DMS79 treated with DMSO at 0.1 percent for 48 hours (cell line): ENCODE measurements around the gene MAGI2.

Experiments
- DNase-seq: peaks from one replicate; lab custom pipeline; 2025; lab: John Stamatoyannopoulos, UW

Gene MAGI2

GRCh38 chr7:78924581-78924980, 528.9 kb downstream of the MAGI2 start:
- DNase-seq = no peak

GRCh38 chr7:78912781-78913180, 540.7 kb downstream of the MAGI2 start:
- no peak for DNase-seq

GRCh38 chr7:78906735-78907134, 546.7 kb downstream of the MAGI2 start:
- no peak for DNase-seq

GRCh38 chr7:78905436-78905835, 548.0 kb downstream of the MAGI2 start:
- no peak for DNase-seq

- DNase-seq = no peak
Observed at GRCh38 chr7:78904983-78905382, 548.5 kb downstream of the MAGI2 start.

GRCh38 chr7:78901566-78901965, 551.9 kb downstream of the MAGI2 start:
- DNase-seq = no peak

GRCh38 chr7:78900806-78901205, 552.7 kb downstream of the MAGI2 start:
- no peak for DNase-seq

GRCh38 chr7:78895393-78895792, 558.1 kb downstream of the MAGI2 start:
- DNase-seq = no peak

- no peak for DNase-seq
Observed at GRCh38 chr7:78879206-78879605, 574.3 kb downstream of the MAGI2 start.

- no peak for DNase-seq
Observed at GRCh38 chr7:78873117-78873516, 580.4 kb downstream of the MAGI2 start.

- no peak for DNase-seq
Observed at GRCh38 chr7:78864339-78864738, 589.1 kb downstream of the MAGI2 start.

GRCh38 chr7:78863281-78863680, 590.2 kb downstream of the MAGI2 start:
- no peak for DNase-seq

GRCh38 chr7:78862411-78862900, 591.0 kb downstream of the MAGI2 start:
- peak; percentile 73 for DNase-seq

GRCh38 chr7:78852951-78853350, 600.5 kb downstream of the MAGI2 start:
- no peak for DNase-seq

- DNase-seq = no peak
Observed at GRCh38 chr7:78850093-78850740, 603.2 kb downstream of the MAGI2 start.

- DNase-seq = no peak
Observed at GRCh38 chr7:78845155-78845554, 608.3 kb downstream of the MAGI2 start.

- DNase-seq = no peak
Observed at GRCh38 chr7:78842068-78842467, 611.4 kb downstream of the MAGI2 start.

GRCh38 chr7:78835897-78836296, 617.6 kb downstream of the MAGI2 start:
- DNase-seq = no peak

GRCh38 chr7:78828317-78828716, 625.1 kb downstream of the MAGI2 start:
- no peak for DNase-seq

GRCh38 chr7:78803501-78804127, 649.9 kb downstream of the MAGI2 start:
- DNase-seq = no peak

- no peak for DNase-seq
Observed at GRCh38 chr7:78794101-78794500, 659.4 kb downstream of the MAGI2 start.

- no peak for DNase-seq
Observed at GRCh38 chr7:78792624-78793023, 660.8 kb downstream of the MAGI2 start.

GRCh38 chr7:78792006-78792405, 661.5 kb downstream of the MAGI2 start:
- no peak for DNase-seq

GRCh38 chr7:78788464-78788863, 665.0 kb downstream of the MAGI2 start:
- no peak for DNase-seq
